Neural cell (in vitro differentiated cells): ENCODE results near the gene ANXA4.

Experiments
- EP300 ChIP-seq: fragments of 450-650 bp; conservative IDR thresholded peaks from 2 replicates; pipeline ENCODE4 v1.6.1; 2014; ENCODE audit warnings: antibody characterized with exemption, mild to moderate bottlenecking, moderate library complexity; ENCODE audit not compliant: poor library complexity, severe bottlenecking
- EZH2 ChIP-seq: fragments of 200-600, 300-800 bp; shearing (Covaris generic), sonication (generic); IDR thresholded peaks from 2 replicates; pipeline ENCODE4 v1.6.1; 2014; ENCODE audit warnings: antibody characterized with exemption, low read length, borderline replicate concordance, mild to moderate bottlenecking; ENCODE audit not compliant: insufficient read depth, poor library complexity, severe bottlenecking
- MXI1 ChIP-seq: fragments of 450-650 bp; conservative IDR thresholded peaks from 2 replicates; pipeline ENCODE4 v1.6.1; 2014; ENCODE audit warnings: antibody characterized with exemption, mild to moderate bottlenecking; ENCODE audit not compliant: poor library complexity, severe bottlenecking
- POLR2AphosphoS5 ChIP-seq: IDR thresholded peaks from 2 replicates; pipeline ENCODE4 v1.6.1; 2012
- RAD21 ChIP-seq: fragments of 450-650 bp; conservative IDR thresholded peaks from 2 replicates; pipeline ENCODE4 v1.6.1; 2014; ENCODE audit warnings: antibody characterized with exemption, mild to moderate bottlenecking, moderate library complexity
- SMC3 ChIP-seq: fragments of 450-650 bp; conservative IDR thresholded peaks from 2 replicates; pipeline ENCODE4 v1.6.1; 2014; ENCODE audit warnings: antibody characterized with exemption, mild to moderate bottlenecking, moderate library complexity; ENCODE audit not compliant: poor library complexity
- TAF1 ChIP-seq: IDR thresholded peaks from 2 replicates; pipeline ENCODE4 v1.6.1; 2012; ENCODE audit warnings: low read depth
- TF ChIP-seq, protein P1 (sequence below): fragments of 450-650 bp; IDR thresholded peaks from 2 replicates; pipeline ENCODE4 v1.5.1; 2014; ENCODE audit warnings: antibody characterized with exemption, mild to moderate bottlenecking, moderate library complexity; ENCODE audit not compliant: poor library complexity, severe bottlenecking
- TF ChIP-seq, protein P2 (sequence below): IDR thresholded peaks from 2 replicates; pipeline ENCODE4 v1.6.1; 2012; ENCODE audit warnings: borderline replicate concordance

DNA sequence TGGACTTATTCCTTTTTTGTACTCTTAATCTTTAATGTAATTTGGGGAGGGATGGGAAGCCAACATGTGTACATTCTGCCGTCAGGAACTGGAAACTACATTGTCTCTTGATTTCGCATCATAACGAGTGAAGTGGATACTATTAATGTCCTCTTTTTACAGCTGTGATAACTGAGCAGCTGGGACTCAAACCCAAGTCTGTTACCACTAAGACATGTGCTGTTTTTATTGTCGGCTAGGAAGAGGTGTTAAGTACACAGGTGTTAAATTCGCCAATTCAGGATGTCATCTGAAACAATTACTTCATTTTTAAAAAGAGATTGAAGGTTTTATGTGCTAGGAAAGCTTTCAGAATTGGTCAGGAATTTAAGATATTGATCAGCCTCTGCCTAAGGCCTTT is 94.4 kb downstream of the ANXA4 start:
- TF ChIP-seq, protein P1, sequence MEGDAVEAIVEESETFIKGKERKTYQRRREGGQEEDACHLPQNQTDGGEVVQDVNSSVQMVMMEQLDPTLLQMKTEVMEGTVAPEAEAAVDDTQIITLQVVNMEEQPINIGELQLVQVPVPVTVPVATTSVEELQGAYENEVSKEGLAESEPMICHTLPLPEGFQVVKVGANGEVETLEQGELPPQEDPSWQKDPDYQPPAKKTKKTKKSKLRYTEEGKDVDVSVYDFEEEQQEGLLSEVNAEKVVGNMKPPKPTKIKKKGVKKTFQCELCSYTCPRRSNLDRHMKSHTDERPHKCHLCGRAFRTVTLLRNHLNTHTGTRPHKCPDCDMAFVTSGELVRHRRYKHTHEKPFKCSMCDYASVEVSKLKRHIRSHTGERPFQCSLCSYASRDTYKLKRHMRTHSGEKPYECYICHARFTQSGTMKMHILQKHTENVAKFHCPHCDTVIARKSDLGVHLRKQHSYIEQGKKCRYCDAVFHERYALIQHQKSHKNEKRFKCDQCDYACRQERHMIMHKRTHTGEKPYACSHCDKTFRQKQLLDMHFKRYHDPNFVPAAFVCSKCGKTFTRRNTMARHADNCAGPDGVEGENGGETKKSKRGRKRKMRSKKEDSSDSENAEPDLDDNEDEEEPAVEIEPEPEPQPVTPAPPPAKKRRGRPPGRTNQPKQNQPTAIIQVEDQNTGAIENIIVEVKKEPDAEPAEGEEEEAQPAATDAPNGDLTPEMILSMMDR, result no peak
- TF ChIP-seq POLR2AphosphoS5 (no peak), SMC3 (no peak), EZH2 (no peak), RAD21 (no peak), MXI1 (no peak), TAF1 (no peak), EP300 (no peak)
- TF ChIP-seq, protein P2, sequence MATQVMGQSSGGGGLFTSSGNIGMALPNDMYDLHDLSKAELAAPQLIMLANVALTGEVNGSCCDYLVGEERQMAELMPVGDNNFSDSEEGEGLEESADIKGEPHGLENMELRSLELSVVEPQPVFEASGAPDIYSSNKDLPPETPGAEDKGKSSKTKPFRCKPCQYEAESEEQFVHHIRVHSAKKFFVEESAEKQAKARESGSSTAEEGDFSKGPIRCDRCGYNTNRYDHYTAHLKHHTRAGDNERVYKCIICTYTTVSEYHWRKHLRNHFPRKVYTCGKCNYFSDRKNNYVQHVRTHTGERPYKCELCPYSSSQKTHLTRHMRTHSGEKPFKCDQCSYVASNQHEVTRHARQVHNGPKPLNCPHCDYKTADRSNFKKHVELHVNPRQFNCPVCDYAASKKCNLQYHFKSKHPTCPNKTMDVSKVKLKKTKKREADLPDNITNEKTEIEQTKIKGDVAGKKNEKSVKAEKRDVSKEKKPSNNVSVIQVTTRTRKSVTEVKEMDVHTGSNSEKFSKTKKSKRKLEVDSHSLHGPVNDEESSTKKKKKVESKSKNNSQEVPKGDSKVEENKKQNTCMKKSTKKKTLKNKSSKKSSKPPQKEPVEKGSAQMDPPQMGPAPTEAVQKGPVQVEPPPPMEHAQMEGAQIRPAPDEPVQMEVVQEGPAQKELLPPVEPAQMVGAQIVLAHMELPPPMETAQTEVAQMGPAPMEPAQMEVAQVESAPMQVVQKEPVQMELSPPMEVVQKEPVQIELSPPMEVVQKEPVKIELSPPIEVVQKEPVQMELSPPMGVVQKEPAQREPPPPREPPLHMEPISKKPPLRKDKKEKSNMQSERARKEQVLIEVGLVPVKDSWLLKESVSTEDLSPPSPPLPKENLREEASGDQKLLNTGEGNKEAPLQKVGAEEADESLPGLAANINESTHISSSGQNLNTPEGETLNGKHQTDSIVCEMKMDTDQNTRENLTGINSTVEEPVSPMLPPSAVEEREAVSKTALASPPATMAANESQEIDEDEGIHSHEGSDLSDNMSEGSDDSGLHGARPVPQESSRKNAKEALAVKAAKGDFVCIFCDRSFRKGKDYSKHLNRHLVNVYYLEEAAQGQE, result no peak
